Left lung (tissue), 10 donors: ENCODE measurements around the gene ERC2. TPM values are rescaled to one million over a fixed set of nuclear protein-coding genes. Genes with fewer than 3 reads are reported as not detected.
A peak's percentile ranks its signal among the peaks of the same experiment; 100 is the strongest.

Experiments used
- ATAC-seq: fragments of 200-7000 bp; cut with Tn5 transposase; one replicate; pipeline ENCODE4 v1.9.1; 2020; ENCODE audit warnings: moderate library complexity
- DNase-seq, 4 donors: peaks; one replicate each; pipeline ENCODE4 v3.0.0-alpha.2; 2013 to 2020
- H3K27ac ChIP-seq, 2 donors: fragments of 200-600 bp; sonication (generic) in 1 of 2; one replicate each; pipeline versions ENCODE4 v1.5.0 to v1.8.0; 2020 to 2021
- H3K27me3 ChIP-seq, 2 donors: fragments of 200-600 bp; sonication (generic) in 1 of 2; one replicate each; pipeline versions ENCODE4 v1.5.0 to v1.8.0; 2020 to 2021
- H3K36me3 ChIP-seq, 2 donors: fragments of 200-600 bp; sonication (generic) in 1 of 2; one replicate each; pipeline versions ENCODE4 v1.5.0 to v1.8.0; 2020 to 2021
- H3K4me1 ChIP-seq, 2 donors: fragments of 200-600 bp; one replicate each; pipeline ENCODE4 v1.8.0; 2021
- H3K4me3 ChIP-seq, 2 donors: fragments of 200-600 bp; sonication (generic) in 1 of 2; one replicate each; pipeline versions ENCODE4 v1.5.0 to v1.8.0; 2020 to 2021; ENCODE audit warnings: mild to moderate bottlenecking in 1 of 2
- H3K9me3 ChIP-seq, 2 donors: fragments of 200-600 bp; sonication (generic) in 1 of 2; one replicate each; pipeline versions ENCODE4 v1.5.0 to v1.8.0; 2020 to 2021
- intact Hi-C, 2 donors: fragments of 100-400 bp; cut with DNase I; formaldehyde crosslinking; loops; one replicate each; pipeline versions ENCODE4 v1.11.2 to v1.14.2; 2022
- polyA plus RNA-seq, 6 donors: library from polyadenylated mRNA; unstranded; fragments of 120-200 nt; gene quantifications; one replicate each; pipeline ENCODE4 v1.2.1, GENCODE V29; 2013; ENCODE audit not compliant: insufficient read length in 6 of 6
- total RNA-seq, 2 donors: library from RNA; stranded (reverse); fragmentation: NEBNext Ultra II Directional; extraction: Animal tissue kit (Norgen Biotek cat#: 25700); gene quantifications; one replicate each; pipeline ENCODE4 v1.2.1, GENCODE V29; 2021
- TF ChIP-seq, protein P1 (sequence below), 2 donors: fragments of 200-600 bp; sonication (generic) in 1 of 2; IDR thresholded peaks; one replicate each; pipeline versions ENCODE4 v1.5.0 to v1.8.0; 2021; ENCODE audit warnings: antibody characterized with exemption in 2 of 2
- donor health status: DM: no; HTN: yes; CAD: no.
- donor health status: DM: no; HTN: no; CAD: no.

Gene ERC2
- total and polyA plus RNA-seq, 8 donors = 1.6 to 3.3 (median 2.1) TPM

DNA sequence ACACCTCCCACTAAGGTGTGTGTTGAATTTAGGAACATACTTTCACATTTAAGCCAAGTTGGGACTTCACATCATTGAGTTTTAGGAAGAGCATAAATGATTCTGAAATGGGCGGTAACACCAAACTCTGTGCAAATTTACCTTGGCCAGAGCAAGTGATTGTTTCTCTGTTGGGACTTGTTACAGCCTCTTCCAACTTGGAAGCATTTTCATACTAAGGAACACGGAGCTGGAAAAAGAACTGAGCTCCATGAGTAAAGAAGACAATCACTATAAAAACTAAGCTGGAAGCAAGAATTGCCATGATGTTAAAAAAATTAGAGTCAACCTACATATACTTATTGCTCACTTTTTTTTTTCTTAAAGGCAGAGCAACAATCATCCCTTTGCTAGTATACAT, 371.3 kb downstream of the ERC2 start:
- no peak overlapping the region for H3K4me3 ChIP-seq
- intact Hi-C loops = no loop called here
- TF ChIP-seq, protein P1, sequence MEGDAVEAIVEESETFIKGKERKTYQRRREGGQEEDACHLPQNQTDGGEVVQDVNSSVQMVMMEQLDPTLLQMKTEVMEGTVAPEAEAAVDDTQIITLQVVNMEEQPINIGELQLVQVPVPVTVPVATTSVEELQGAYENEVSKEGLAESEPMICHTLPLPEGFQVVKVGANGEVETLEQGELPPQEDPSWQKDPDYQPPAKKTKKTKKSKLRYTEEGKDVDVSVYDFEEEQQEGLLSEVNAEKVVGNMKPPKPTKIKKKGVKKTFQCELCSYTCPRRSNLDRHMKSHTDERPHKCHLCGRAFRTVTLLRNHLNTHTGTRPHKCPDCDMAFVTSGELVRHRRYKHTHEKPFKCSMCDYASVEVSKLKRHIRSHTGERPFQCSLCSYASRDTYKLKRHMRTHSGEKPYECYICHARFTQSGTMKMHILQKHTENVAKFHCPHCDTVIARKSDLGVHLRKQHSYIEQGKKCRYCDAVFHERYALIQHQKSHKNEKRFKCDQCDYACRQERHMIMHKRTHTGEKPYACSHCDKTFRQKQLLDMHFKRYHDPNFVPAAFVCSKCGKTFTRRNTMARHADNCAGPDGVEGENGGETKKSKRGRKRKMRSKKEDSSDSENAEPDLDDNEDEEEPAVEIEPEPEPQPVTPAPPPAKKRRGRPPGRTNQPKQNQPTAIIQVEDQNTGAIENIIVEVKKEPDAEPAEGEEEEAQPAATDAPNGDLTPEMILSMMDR (IDR thresholded peaks at IDR 0.05) = no peak

DNA sequence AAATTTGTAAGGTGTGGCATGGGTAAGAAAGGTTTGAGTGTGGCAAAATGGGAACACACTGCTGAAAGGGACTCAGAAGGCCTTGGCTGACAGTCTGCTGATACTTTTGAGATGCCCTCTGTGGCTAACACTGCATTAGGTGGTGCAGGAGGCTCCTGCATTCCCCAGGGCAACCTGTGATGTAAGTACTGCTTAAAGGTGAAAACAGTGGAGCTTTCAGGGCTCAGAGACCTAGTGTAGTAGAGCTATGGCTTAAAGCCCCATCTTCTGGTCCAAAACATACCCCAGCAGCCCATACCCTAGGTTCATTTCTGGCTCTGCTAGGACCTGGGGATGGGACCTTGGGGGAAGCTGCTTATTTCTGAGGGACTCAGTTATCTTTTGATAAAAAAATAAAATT, 374.1 kb downstream of the ERC2 start:
- no peaks in the 10 kb centered on the region for H3K9me3 ChIP-seq
- intact Hi-C loops = no loop called here
- H3K27ac ChIP-seq = no peak overlapping the region
- DNase-seq (no peak), ATAC-seq (no peak)
- no peak overlapping the region for H3K4me3 ChIP-seq
- H3K4me1 ChIP-seq = no peaks in the 10 kb centered on the region
- H3K27me3 ChIP-seq = no peaks in the 10 kb centered on the region
- no peaks in the 10 kb centered on the region for H3K36me3 ChIP-seq
- TF ChIP-seq, protein P1 (IDR thresholded peaks at IDR 0.05) = no peak

More for the DNA sequence above, 371.3 kb downstream of the ERC2 start:
- DNase-seq (no peak), ATAC-seq (no peak)
- Histone ChIP-seq H3K36me3 (no peaks in the 10 kb centered on the region), H3K27me3 (no peaks in the 10 kb centered on the region), H3K27ac (no peak overlapping the region), H3K4me1 (no peaks in the 10 kb centered on the region), H3K9me3 (no peaks in the 10 kb centered on the region)

DNA sequence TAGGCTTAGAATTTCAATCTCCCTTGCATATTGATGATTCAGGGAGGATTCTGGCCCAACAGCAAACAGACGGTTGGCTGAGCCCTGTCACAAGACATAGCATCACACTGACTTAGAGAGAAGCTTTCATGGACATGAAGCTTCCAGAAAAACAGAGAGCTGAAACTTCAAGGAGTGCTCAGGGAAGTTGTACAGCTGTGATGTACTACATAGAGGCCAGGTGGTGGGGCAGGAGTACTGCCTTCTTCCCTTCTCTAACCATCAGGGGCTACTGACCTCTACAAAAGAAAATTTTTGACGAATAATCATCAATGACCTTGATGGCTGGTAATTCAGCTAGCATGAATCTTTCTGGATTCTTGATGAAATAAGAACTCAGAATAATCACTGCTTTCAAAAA, 378.5 kb downstream of the ERC2 start:
- TF ChIP-seq, protein P1 (IDR thresholded peaks at IDR 0.05) = no peak
- H3K4me3 ChIP-seq = no peak overlapping the region
- no peaks in the 10 kb centered on the region for H3K36me3 ChIP-seq
- ATAC-seq = no peak
- intact Hi-C loops = no loop called here
- H3K4me1 ChIP-seq = peaks cover 0 to 7% of the 10 kb centered on the region in 2 donors
- no peak for DNase-seq
- no peaks in the 10 kb centered on the region for H3K9me3 ChIP-seq
- no peaks in the 10 kb centered on the region for H3K27me3 ChIP-seq
- no peak overlapping the region for H3K27ac ChIP-seq

- no peaks in the 10 kb centered on the region for H3K36me3 ChIP-seq
- peak overlapping the region; percentile 7 to 39 for H3K27ac ChIP-seq
- intact Hi-C loops = no loop called here
- DNase-seq (peak in 2 of 4 donors; percentile 9 to 29), ATAC-seq (peak; percentile 55)
- H3K4me1 ChIP-seq = peaks cover 0 to 7% of the 10 kb centered on the region in 2 donors
- H3K4me3 ChIP-seq = no peak overlapping the region
- TF ChIP-seq, protein P1 (IDR thresholded peaks at IDR 0.05) = no peak
- H3K27me3 ChIP-seq = no peaks in the 10 kb centered on the region
- H3K9me3 ChIP-seq = no peaks in the 10 kb centered on the region
Measured at GRCh38 chr3:56087451-56088053, 380.7 kb downstream of the ERC2 start.

GRCh38 chr3:56086355-56086754, 381.9 kb downstream of the ERC2 start:
- intact Hi-C loops = no loop called here
- peak; percentile 58 for ATAC-seq
- no peak overlapping the region for H3K27ac ChIP-seq
- no peaks in the 10 kb centered on the region for H3K9me3 ChIP-seq
- H3K4me3 ChIP-seq = no peak overlapping the region
- TF ChIP-seq, protein P1 (IDR thresholded peaks at IDR 0.05) = no peak
- H3K36me3 ChIP-seq = no peaks in the 10 kb centered on the region
- DNase-seq = no peak
- H3K4me1 ChIP-seq = peaks cover 0 to 7% of the 10 kb centered on the region in 2 donors
- no peaks in the 10 kb centered on the region for H3K27me3 ChIP-seq
